Esophagus squamous epithelium (tissue), 4 donors: ENCODE data around the gene RNPEPL1.

Experiments
- CTCF ChIP-seq, 6 experiments: fragments of 450-650 bp in 4 of 6; fragments of 200-600 bp in 2 of 6; sonication (generic) in 2 of 6; IDR thresholded peaks; one replicate each; pipeline ENCODE4 v1.5.1; 2016 to 2019; ENCODE audit warnings: antibody characterized with exemption in 6 of 6, mild to moderate bottlenecking in 4 of 6, moderate library complexity in 4 of 6
- POLR2A ChIP-seq, 4 donors: fragments of 450-650 bp; IDR thresholded peaks; one replicate each; pipeline ENCODE4 v1.6.1; 2017; ENCODE audit warnings: antibody characterized with exemption in 4 of 4, mild to moderate bottlenecking in 4 of 4, moderate library complexity in 3 of 4

- TF ChIP-seq CTCF (IDR thresholded peaks at IDR 0.05) (no peak), POLR2A (IDR thresholded peaks at IDR 0.05) (no peak)
These were observed 47.3 kb upstream of the RNPEPL1 start for GRCh38 chr2:240520974-240521350.
